ENCODE results near the gene IKBIP.

IKBIP gene

DNA sequence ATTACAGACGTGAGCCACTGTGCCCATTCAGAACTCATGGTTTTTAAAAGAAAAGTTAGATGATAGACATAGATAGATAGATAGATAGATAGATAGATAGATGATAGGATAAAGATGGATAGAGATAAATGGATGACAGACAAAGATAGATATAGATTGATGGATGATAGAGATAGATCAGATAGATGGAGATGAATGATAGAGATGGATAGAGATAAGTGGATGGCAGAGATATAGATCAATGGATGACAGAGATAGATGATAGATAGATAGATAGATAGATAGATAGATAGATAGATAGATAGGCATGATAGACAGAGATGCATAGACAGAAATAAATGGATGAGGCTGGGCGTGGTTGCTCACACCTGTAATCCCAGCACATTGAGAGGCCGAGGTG is 64.8 kb downstream of the IKBIP start (continued):
- TF ChIP-seq, protein P1, sequence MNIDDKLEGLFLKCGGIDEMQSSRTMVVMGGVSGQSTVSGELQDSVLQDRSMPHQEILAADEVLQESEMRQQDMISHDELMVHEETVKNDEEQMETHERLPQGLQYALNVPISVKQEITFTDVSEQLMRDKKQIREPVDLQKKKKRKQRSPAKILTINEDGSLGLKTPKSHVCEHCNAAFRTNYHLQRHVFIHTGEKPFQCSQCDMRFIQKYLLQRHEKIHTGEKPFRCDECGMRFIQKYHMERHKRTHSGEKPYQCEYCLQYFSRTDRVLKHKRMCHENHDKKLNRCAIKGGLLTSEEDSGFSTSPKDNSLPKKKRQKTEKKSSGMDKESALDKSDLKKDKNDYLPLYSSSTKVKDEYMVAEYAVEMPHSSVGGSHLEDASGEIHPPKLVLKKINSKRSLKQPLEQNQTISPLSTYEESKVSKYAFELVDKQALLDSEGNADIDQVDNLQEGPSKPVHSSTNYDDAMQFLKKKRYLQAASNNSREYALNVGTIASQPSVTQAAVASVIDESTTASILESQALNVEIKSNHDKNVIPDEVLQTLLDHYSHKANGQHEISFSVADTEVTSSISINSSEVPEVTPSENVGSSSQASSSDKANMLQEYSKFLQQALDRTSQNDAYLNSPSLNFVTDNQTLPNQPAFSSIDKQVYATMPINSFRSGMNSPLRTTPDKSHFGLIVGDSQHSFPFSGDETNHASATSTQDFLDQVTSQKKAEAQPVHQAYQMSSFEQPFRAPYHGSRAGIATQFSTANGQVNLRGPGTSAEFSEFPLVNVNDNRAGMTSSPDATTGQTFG (tag by site-specific recombination; IDR thresholded peaks at IDR 0.05; ENCODE audit: borderline replicate concordance) = no peak
- no peak for TF ChIP-seq ZNF747 (tag by site-specific recombination; IDR thresholded peaks at IDR 0.05)
- TF ChIP-seq ZBTB7A (tag by site-specific recombination; IDR thresholded peaks at IDR 0.05; ENCODE audit: low read depth) = no peak

DNA sequence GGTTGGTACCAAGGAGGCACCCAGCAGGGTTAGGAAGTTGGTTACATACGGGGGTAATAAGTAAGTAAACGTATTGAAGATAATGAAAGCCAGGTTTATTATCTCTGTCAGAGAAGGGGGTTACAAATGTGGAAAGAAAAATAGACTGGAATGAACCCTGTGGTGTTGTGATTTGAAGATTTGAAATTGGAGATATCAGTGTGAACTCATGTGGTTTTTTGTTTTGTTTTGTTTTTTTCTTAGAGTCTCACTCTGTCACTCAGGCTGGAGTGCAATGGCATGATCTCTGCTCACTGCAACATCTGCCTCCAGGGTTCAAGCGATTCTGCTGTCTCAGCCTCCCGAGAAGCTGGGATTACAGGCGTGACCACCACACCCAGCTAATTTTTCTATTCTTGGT is 65.2 kb downstream of the IKBIP start:
- TF ChIP-seq, protein P2, sequence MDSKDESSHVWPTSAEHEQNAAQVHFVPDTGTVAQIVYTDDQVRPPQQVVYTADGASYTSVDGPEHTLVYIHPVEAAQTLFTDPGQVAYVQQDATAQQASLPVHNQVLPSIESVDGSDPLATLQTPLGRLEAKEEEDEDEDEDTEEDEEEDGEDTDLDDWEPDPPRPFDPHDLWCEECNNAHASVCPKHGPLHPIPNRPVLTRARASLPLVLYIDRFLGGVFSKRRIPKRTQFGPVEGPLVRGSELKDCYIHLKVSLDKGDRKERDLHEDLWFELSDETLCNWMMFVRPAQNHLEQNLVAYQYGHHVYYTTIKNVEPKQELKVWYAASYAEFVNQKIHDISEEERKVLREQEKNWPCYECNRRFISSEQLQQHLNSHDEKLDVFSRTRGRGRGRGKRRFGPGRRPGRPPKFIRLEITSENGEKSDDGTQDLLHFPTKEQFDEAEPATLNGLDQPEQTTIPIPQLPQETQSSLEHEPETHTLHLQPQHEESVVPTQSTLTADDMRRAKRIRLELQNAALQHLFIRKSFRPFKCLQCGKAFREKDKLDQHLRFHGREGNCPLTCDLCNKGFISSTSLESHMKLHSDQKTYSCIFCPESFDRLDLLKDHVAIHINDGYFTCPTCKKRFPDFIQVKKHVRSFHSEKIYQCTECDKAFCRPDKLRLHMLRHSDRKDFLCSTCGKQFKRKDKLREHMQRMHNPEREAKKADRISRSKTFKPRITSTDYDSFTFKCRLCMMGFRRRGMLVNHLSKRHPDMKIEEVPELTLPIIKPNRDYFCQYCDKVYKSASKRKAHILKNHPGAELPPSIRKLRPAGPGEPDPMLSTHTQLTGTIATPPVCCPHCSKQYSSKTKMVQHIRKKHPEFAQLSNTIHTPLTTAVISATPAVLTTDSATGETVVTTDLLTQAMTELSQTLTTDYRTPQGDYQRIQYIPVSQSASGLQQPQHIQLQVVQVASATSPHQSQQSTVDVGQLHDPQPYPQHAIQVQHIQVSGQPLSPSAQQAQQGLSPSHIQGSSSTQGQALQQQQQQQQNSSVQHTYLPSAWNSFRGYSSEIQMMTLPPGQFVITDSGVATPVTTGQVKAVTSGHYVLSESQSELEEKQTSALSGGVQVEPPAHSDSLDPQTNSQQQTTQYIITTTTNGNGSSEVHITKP (tag by site-specific recombination; IDR thresholded peaks at IDR 0.05) = peak; percentile 51; the same call in 1 of the 2 replicates
- TF ChIP-seq GFI1B (tag by site-specific recombination; IDR thresholded peaks at IDR 0.05) = no peak
- no peak for TF ChIP-seq ZNF544 (tag by site-specific recombination; IDR thresholded peaks at IDR 0.05)
- TF ChIP-seq, protein P3, sequence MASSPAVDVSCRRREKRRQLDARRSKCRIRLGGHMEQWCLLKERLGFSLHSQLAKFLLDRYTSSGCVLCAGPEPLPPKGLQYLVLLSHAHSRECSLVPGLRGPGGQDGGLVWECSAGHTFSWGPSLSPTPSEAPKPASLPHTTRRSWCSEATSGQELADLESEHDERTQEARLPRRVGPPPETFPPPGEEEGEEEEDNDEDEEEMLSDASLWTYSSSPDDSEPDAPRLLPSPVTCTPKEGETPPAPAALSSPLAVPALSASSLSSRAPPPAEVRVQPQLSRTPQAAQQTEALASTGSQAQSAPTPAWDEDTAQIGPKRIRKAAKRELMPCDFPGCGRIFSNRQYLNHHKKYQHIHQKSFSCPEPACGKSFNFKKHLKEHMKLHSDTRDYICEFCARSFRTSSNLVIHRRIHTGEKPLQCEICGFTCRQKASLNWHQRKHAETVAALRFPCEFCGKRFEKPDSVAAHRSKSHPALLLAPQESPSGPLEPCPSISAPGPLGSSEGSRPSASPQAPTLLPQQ (tag by site-specific recombination; IDR thresholded peaks at IDR 0.05) = no peak
- no peak for TF ChIP-seq ZNF37A (tag by site-specific recombination; IDR thresholded peaks at IDR 0.05)
- TF ChIP-seq ZNF335 (tag by site-specific recombination; conservative IDR thresholded peaks at IDR 0.05) = peak; percentile 30; the same call in 1 of the 2 replicates
- peak; percentile 64; the same call in 1 of the 2 replicates for TF ChIP-seq ZIC2 (tag by site-specific recombination; IDR thresholded peaks at IDR 0.05)
- TF ChIP-seq GLIS1 (tag by site-specific recombination; IDR thresholded peaks at IDR 0.05) = no peak
- no peak for TF ChIP-seq ZNF274 (IDR thresholded peaks at IDR 0.05; ENCODE audit: low read length)
- no peak for TF ChIP-seq ZNF274 (tag by site-specific recombination; IDR thresholded peaks at IDR 0.05; ENCODE audit: borderline replicate concordance)
- no peak for TF ChIP-seq KLF1 (tag by site-specific recombination; IDR thresholded peaks at IDR 0.05)
- TF ChIP-seq, protein P4, sequence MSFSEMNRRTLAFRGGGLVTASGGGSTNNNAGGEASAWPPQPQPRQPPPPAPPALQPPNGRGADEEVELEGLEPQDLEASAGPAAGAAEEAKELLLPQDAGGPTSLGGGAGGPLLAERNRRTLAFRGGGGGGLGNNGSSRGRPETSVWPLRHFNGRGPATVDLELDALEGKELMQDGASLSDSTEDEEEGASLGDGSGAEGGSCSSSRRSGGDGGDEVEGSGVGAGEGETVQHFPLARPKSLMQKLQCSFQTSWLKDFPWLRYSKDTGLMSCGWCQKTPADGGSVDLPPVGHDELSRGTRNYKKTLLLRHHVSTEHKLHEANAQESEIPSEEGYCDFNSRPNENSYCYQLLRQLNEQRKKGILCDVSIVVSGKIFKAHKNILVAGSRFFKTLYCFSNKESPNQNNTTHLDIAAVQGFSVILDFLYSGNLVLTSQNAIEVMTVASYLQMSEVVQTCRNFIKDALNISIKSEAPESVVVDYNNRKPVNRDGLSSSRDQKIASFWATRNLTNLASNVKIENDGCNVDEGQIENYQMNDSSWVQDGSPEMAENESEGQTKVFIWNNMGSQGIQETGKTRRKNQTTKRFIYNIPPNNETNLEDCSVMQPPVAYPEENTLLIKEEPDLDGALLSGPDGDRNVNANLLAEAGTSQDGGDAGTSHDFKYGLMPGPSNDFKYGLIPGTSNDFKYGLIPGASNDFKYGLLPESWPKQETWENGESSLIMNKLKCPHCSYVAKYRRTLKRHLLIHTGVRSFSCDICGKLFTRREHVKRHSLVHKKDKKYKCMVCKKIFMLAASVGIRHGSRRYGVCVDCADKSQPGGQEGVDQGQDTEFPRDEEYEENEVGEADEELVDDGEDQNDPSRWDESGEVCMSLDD (tag by site-specific recombination; IDR thresholded peaks at IDR 0.05) = no peak
- no peak for TF ChIP-seq ZNF501 (tag by site-specific recombination; IDR thresholded peaks at IDR 0.05)
- no peak for TF ChIP-seq ZSCAN23 (tag by site-specific recombination; IDR thresholded peaks at IDR 0.05)
- no peak for TF ChIP-seq ZNF510 (tag by site-specific recombination; IDR thresholded peaks at IDR 0.05; ENCODE audit: insufficient replicate concordance)
- TF ChIP-seq, protein P5, sequence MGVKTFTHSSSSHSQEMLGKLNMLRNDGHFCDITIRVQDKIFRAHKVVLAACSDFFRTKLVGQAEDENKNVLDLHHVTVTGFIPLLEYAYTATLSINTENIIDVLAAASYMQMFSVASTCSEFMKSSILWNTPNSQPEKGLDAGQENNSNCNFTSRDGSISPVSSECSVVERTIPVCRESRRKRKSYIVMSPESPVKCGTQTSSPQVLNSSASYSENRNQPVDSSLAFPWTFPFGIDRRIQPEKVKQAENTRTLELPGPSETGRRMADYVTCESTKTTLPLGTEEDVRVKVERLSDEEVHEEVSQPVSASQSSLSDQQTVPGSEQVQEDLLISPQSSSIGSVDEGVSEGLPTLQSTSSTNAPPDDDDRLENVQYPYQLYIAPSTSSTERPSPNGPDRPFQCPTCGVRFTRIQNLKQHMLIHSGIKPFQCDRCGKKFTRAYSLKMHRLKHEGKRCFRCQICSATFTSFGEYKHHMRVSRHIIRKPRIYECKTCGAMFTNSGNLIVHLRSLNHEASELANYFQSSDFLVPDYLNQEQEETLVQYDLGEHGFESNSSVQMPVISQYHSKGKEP (tag by site-specific recombination; IDR thresholded peaks at IDR 0.05) = no peak
- TF ChIP-seq ZNF843 (tag by site-specific recombination; IDR thresholded peaks at IDR 0.05) = 0 out of 2 replicates have a peak, but pooled peaks have one; percentile 51
- TF ChIP-seq, protein P6, sequence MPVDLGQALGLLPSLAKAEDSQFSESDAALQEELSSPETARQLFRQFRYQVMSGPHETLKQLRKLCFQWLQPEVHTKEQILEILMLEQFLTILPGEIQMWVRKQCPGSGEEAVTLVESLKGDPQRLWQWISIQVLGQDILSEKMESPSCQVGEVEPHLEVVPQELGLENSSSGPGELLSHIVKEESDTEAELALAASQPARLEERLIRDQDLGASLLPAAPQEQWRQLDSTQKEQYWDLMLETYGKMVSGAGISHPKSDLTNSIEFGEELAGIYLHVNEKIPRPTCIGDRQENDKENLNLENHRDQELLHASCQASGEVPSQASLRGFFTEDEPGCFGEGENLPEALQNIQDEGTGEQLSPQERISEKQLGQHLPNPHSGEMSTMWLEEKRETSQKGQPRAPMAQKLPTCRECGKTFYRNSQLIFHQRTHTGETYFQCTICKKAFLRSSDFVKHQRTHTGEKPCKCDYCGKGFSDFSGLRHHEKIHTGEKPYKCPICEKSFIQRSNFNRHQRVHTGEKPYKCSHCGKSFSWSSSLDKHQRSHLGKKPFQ (tag by site-specific recombination; IDR thresholded peaks at IDR 0.05) = peak; percentile 67; the same call in 1 of the 2 replicates
- Histone ChIP-seq H3K4me1 (ENCODE audit: control insufficient read depth, insufficient read depth, low read length) (0 out of 2 replicates have a peak, but pooled peaks cover 6% of the 10 kb centered on the region), H3K36me3 (ENCODE audit: control insufficient read depth in 2 of 2, insufficient read depth in 1 of 2, low read length in 2 of 2) (no peaks in the 10 kb centered on the region), H3K27ac (ENCODE audit: extremely low read depth, low read depth, low read length) (no peak overlapping the region), H3K4me3 (ENCODE audit: low read depth, low read length) (no peak overlapping the region), H3K9me3 (ENCODE audit: control insufficient read depth, insufficient read depth, low read depth, low read length) (no peaks in the 10 kb centered on the region)
- ChIA-PET CTCF (interaction anchor here (1.8 kb wide), 1 partner anchor 13 kb away, joined by 9 read pairs; no protein-coding TSS in a partner anchor), POLR2A (interaction anchor here (1.3 kb wide), 1 partner anchor 14 kb away, joined by 5 read pairs; the partner anchor contains the start of gene SLC25A3)
